ENCODE measurements around the gene THUMPD3.

THUMPD3 gene

DNA sequence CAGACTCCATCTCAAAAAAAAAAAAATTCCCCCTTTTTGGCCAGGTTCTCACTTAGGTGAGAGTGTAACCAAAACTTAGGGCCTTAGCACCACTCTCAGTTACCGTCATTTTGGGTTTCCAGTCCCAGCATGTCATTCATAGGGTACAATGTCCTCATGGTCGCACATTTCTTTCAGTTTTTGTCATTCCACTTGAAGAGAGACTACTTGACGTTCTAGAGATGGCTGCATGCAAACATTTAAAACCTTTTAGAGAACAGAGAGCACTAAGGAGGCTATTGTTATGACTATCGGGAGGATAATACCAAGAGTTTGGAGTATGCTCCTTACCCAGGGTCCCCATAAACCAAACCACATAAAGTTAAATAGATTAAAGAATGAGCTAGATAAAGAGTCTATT lies 37.9 kb upstream of the THUMPD3 start:
- no peak overlapping the region for H3K4me3 ChIP-seq (ENCODE audit: low read depth, low read length)
- no peak overlapping the region for H3K27ac ChIP-seq
- TF ChIP-seq, protein P1, sequence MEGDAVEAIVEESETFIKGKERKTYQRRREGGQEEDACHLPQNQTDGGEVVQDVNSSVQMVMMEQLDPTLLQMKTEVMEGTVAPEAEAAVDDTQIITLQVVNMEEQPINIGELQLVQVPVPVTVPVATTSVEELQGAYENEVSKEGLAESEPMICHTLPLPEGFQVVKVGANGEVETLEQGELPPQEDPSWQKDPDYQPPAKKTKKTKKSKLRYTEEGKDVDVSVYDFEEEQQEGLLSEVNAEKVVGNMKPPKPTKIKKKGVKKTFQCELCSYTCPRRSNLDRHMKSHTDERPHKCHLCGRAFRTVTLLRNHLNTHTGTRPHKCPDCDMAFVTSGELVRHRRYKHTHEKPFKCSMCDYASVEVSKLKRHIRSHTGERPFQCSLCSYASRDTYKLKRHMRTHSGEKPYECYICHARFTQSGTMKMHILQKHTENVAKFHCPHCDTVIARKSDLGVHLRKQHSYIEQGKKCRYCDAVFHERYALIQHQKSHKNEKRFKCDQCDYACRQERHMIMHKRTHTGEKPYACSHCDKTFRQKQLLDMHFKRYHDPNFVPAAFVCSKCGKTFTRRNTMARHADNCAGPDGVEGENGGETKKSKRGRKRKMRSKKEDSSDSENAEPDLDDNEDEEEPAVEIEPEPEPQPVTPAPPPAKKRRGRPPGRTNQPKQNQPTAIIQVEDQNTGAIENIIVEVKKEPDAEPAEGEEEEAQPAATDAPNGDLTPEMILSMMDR (IDR thresholded peaks at IDR 0.05): no peak
- no peak overlapping the region for H2AFZ ChIP-seq
- H3K4me1 ChIP-seq: peaks cover 1% of the 10 kb centered on the region
- no peaks in the 10 kb centered on the region for H3K36me3 ChIP-seq (ENCODE audit: control insufficient read depth, insufficient read depth, low read length)
- no peak overlapping the region for H3K9ac ChIP-seq
- H3K79me2 ChIP-seq: no peaks in the 10 kb centered on the region
- no peaks in the 10 kb centered on the region for H3K27me3 ChIP-seq (ENCODE audit: control insufficient read depth, insufficient read depth, low read length)
- no peak overlapping the region for H3K4me2 ChIP-seq (ENCODE audit: low read length)
- no peaks in the 10 kb centered on the region for H3K9me3 ChIP-seq (ENCODE audit: control insufficient read depth, low read length)

DNA sequence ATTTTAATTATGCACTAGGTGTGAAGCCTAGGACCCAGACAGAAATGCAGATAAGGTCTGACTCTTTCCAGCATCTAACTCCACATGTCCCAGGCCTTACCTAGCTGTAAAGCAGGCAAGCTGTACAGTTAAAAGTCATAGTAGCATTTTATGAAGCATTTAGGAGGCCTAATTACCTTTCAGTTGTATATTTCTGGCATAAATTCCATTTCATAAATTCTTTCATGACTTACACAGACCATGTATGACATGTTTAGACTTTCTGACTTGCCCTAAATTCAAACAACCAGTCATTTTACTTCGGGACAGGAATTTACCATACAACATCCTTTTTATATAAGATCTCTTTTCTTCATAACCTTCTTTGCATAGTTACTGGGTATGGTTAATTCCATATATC lies 35.3 kb upstream of the THUMPD3 start:
- Histone ChIP-seq H3K79me2 (no peaks in the 10 kb centered on the region), H3K9me3 (ENCODE audit: control insufficient read depth, low read length) (no peaks in the 10 kb centered on the region), H3K4me1 (no peaks in the 10 kb centered on the region), H3K27me3 (ENCODE audit: control insufficient read depth, insufficient read depth, low read length) (no peaks in the 10 kb centered on the region), H2AFZ (no peak overlapping the region), H3K36me3 (ENCODE audit: control insufficient read depth, insufficient read depth, low read length) (no peaks in the 10 kb centered on the region), H3K4me3 (ENCODE audit: low read depth, low read length) (no peak overlapping the region), H3K27ac (no peak overlapping the region), H3K9ac (no peak overlapping the region), H3K4me2 (ENCODE audit: low read length) (no peak overlapping the region)
- TF ChIP-seq, protein P1 (IDR thresholded peaks at IDR 0.05): no peak

DNA sequence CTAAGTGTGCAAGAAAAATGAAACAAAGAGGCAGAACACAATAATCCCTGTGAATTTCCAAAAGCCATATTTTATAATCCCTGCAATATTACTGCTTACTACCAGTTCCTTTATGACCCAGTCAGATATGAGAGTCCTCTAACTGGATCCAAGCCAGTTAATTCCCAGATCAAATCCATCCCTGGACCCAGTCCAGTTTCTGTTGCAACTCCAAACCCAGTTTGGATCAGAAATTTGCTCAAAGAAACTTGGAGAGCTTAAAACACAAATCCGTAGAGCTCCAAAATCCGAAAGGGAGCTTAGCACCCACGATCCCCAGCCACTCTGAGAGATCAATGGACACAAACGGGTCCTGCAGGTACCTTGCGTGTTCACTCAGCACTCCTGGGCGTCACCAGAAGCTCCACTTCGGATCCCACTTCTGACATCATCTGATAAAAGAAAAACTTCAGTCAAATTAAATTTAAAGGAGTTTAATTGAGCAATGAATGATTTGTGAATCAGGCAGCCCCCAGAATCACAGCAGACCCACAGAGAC lies 32.6 kb upstream of the THUMPD3 start:
- TF ChIP-seq, protein P1 (IDR thresholded peaks at IDR 0.05): no peak
- Histone ChIP-seq H3K9ac (no peak overlapping the region), H3K36me3 (ENCODE audit: control insufficient read depth, insufficient read depth, low read length) (no peaks in the 10 kb centered on the region), H3K27me3 (ENCODE audit: control insufficient read depth, insufficient read depth, low read length) (no peaks in the 10 kb centered on the region), H3K4me2 (ENCODE audit: low read length) (no peak overlapping the region), H3K4me3 (ENCODE audit: low read depth, low read length) (no peak overlapping the region), H3K4me1 (no peaks in the 10 kb centered on the region), H3K27ac (no peak overlapping the region), H2AFZ (no peak overlapping the region), H3K9me3 (ENCODE audit: control insufficient read depth, low read length) (no peaks in the 10 kb centered on the region), H3K79me2 (no peaks in the 10 kb centered on the region)

DNA sequence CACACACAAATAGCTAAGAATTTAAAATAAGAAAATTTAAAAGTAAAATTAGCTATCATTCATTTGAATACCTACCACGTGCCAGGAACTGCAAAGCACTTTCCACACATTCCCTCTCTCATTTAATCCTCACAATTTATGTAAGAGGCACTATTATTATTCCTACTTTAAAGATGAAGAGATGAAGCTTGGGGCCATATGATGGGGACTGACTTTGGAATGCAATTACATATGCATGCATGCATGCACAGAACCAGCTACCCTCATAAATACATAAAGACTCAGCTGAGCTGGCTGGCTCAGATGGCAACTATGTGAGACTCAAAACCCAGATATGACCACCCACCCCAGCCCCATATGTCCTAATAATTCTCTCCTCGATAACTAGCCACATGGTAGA lies 31.7 kb upstream of the THUMPD3 start:
- TF ChIP-seq, protein P1 (IDR thresholded peaks at IDR 0.05): no peak
- no peaks in the 10 kb centered on the region for H3K36me3 ChIP-seq (ENCODE audit: control insufficient read depth, insufficient read depth, low read length)
- H3K4me2 ChIP-seq (ENCODE audit: low read length): no peak overlapping the region
- H3K27ac ChIP-seq: no peak overlapping the region
- H3K4me1 ChIP-seq: no peaks in the 10 kb centered on the region
- no peaks in the 10 kb centered on the region for H3K27me3 ChIP-seq (ENCODE audit: control insufficient read depth, insufficient read depth, low read length)
- H3K9me3 ChIP-seq (ENCODE audit: control insufficient read depth, low read length): no peaks in the 10 kb centered on the region
- H2AFZ ChIP-seq: no peak overlapping the region
- H3K4me3 ChIP-seq (ENCODE audit: low read depth, low read length): no peak overlapping the region
- no peak overlapping the region for H3K9ac ChIP-seq
- H3K79me2 ChIP-seq: no peaks in the 10 kb centered on the region

DNA sequence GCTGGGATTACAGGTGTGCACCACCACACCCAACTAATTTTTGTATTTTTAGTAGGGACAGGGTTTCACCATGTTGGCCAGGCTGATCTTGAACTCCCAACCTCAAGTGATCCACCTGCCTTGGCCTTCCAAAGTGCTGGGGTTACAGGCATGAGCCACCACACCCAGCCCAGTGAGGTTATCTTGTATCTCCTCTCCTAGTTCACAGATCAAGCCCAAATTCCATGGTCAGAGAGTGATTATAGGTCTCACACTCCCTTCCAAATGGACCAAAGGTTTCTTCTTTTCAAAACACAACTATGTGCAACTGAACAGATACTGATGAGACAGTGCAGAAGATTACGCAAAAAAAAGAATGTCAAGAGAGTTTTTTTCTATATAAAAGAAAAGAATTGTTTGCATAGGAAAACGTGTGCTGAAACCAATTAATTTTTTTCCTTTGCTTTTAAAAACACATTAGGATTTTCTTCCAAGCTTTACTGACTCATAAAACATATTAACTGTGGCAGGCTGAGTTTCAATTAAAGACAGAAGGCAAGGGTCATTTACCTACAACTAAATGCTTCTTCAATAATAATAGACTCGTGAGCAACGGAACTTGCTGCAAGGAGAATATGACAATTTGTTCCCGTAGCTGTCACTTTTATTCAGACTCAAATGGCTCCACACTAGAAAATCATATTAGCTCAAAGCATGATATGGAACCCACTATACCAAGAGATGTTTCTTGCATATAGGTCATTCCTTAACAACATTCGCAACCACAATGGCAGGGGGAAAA lies 30.4 kb upstream of the THUMPD3 start:
- no peaks in the 10 kb centered on the region for H3K4me1 ChIP-seq
- TF ChIP-seq, protein P1 (IDR thresholded peaks at IDR 0.05): no peak

More for the DNA sequence above, 30.4 kb upstream of the THUMPD3 start:
- H2AFZ ChIP-seq: no peak overlapping the region
- no peak overlapping the region for H3K27ac ChIP-seq
- H3K27me3 ChIP-seq (ENCODE audit: control insufficient read depth, insufficient read depth, low read length): no peaks in the 10 kb centered on the region
- no peak overlapping the region for H3K9ac ChIP-seq
- H3K9me3 ChIP-seq (ENCODE audit: control insufficient read depth, low read length): no peaks in the 10 kb centered on the region
- H3K4me2 ChIP-seq (ENCODE audit: low read length): no peak overlapping the region
- no peaks in the 10 kb centered on the region for H3K36me3 ChIP-seq (ENCODE audit: control insufficient read depth, insufficient read depth, low read length)
- no peaks in the 10 kb centered on the region for H3K79me2 ChIP-seq
- no peak overlapping the region for H3K4me3 ChIP-seq (ENCODE audit: low read depth, low read length)
